GM18498 (cell line): ENCODE results near the gene FBXL17.
"Not testable (repeated sequence)": the region's sequence is repeated elsewhere in the genome, so short reads cannot be mapped to it uniquely, and the experiment has no call there.

Source experiments
- ATAC-seq: cut with Tn5 transposase; IDR thresholded peaks from one replicate; pipeline ENCODE4 v1.9.1; 2021; ENCODE audit warnings: mild to moderate bottlenecking, moderate library complexity; ENCODE audit not compliant: unreplicated experiment

The FBXL17 gene

GRCh38 chr5:108171759-108172158 lies 210.1 kb downstream of the FBXL17 start:
- no peak for ATAC-seq

GRCh38 chr5:108168915-108169314 lies 213.0 kb downstream of the FBXL17 start:
- no peak for ATAC-seq

- ATAC-seq: no peak
These were observed 214.7 kb downstream of the FBXL17 start for GRCh38 chr5:108167174-108167573.

- ATAC-seq: no peak
These were observed 217.3 kb downstream of the FBXL17 start for GRCh38 chr5:108164574-108164973.

- ATAC-seq: not testable (repeated sequence)
These were observed 229.0 kb downstream of the FBXL17 start for GRCh38 chr5:108152854-108153253.

- no peak for ATAC-seq
These were observed 232.5 kb downstream of the FBXL17 start for GRCh38 chr5:108149369-108149768.

GRCh38 chr5:108148715-108149139 lies 233.2 kb downstream of the FBXL17 start:
- peak; percentile 81 for ATAC-seq

- ATAC-seq: no peak
These were observed 235.7 kb downstream of the FBXL17 start for GRCh38 chr5:108146222-108146621.

- ATAC-seq: no peak
These were observed 236.5 kb downstream of the FBXL17 start for GRCh38 chr5:108145351-108145750.

GRCh38 chr5:108144332-108144731 lies 237.6 kb downstream of the FBXL17 start:
- no peak for ATAC-seq

GRCh38 chr5:108143581-108143980 lies 238.3 kb downstream of the FBXL17 start:
- no peak for ATAC-seq

- peak; percentile 57 for ATAC-seq
These were observed 240.2 kb downstream of the FBXL17 start for GRCh38 chr5:108141676-108142075.

- no peak for ATAC-seq
These were observed 245.4 kb downstream of the FBXL17 start for GRCh38 chr5:108136493-108136892.

- ATAC-seq: no peak
These were observed 252.8 kb downstream of the FBXL17 start for GRCh38 chr5:108129129-108129528.

GRCh38 chr5:108125771-108126511 lies 256.0 kb downstream of the FBXL17 start:
- ATAC-seq: no peak

- no peak for ATAC-seq
These were observed 257.3 kb downstream of the FBXL17 start for GRCh38 chr5:108124596-108124995.

GRCh38 chr5:108122702-108123101 lies 259.2 kb downstream of the FBXL17 start:
- ATAC-seq: no peak

- no peak for ATAC-seq
These were observed 262.9 kb downstream of the FBXL17 start for GRCh38 chr5:108118813-108119514.

- ATAC-seq: no peak
These were observed 266.2 kb downstream of the FBXL17 start for GRCh38 chr5:108115673-108116072.

GRCh38 chr5:108113950-108114349 lies 267.9 kb downstream of the FBXL17 start:
- no peak for ATAC-seq

GRCh38 chr5:108111736-108112135 lies 270.2 kb downstream of the FBXL17 start:
- no peak for ATAC-seq

GRCh38 chr5:108109059-108109458 lies 272.8 kb downstream of the FBXL17 start:
- ATAC-seq: no peak
